Measurements from ENCODE around the gene RAD50. TPM values are rescaled to one million over a fixed set of nuclear protein-coding genes. Genes with fewer than 3 reads are reported as not detected.

Gene RAD50
- total RNA-seq, 1 experiment from 2014 or later: 24.5 TPM

Other genes starting within 250 kb of the RAD50 start
- 2.8 and 5.1 TPM in 2 replicates for gene SLC22A5, start 187.3 kb upstream of the RAD50 start, total RNA-seq (2014; rRNA removed; shearing (Covaris generic))
- 1.2 and 1.8 TPM in 2 replicates for gene IRF1, start 66.2 kb upstream of the RAD50 start, total RNA-seq (2014; rRNA removed; shearing (Covaris generic))
- not detected in 2 replicates for gene IL5, start 13.5 kb upstream of the RAD50 start, total RNA-seq (2014; rRNA removed; shearing (Covaris generic))
- not detected in 2 replicates for gene IL13, start 101.2 kb downstream of the RAD50 start, total RNA-seq (2014; rRNA removed; shearing (Covaris generic))
- gene IL4, start 117.0 kb downstream of the RAD50 start, total RNA-seq (2014; rRNA removed; shearing (Covaris generic)): not detected in 2 replicates
- gene KIF3A, start 180.6 kb downstream of the RAD50 start, total RNA-seq (2014; rRNA removed; shearing (Covaris generic)): 6.7 and 10.9 TPM in 2 replicates
- not detected in 2 replicates for gene CCNI2, start 190.4 kb downstream of the RAD50 start, total RNA-seq (2014; rRNA removed; shearing (Covaris generic))
- gene SEPTIN8, start 220.3 kb downstream of the RAD50 start, total RNA-seq (2014; rRNA removed; shearing (Covaris generic)): 20.4 and 21.4 TPM in 2 replicates